ENCODE results near the gene COA1.

The COA1 gene

GRCh38 chr7:43754596-43754995, 25.3 kb upstream of the COA1 start:
- Histone ChIP-seq H3K9me3 (ENCODE audit: severe bottlenecking) (no peaks in the 10 kb centered on the region), H3K27me3 (ENCODE audit: insufficient read depth, low read depth, severe bottlenecking) (no peaks in the 10 kb centered on the region), H3K4me3 (ENCODE audit: low read depth, low read length) (no peak overlapping the region), H3K36me3 (no peaks in the 10 kb centered on the region), H3K27ac (no peak overlapping the region)
- TF ChIP-seq CTCF (IDR thresholded peaks at IDR 0.05; ENCODE audit: low read depth, low read length), result no peak
- no peak for DNase-seq

- Histone ChIP-seq H3K27ac (no peak overlapping the region), H3K4me3 (ENCODE audit: low read depth, low read length) (no peak overlapping the region), H3K9me3 (ENCODE audit: severe bottlenecking) (no peaks in the 10 kb centered on the region), H3K36me3 (no peaks in the 10 kb centered on the region), H3K27me3 (ENCODE audit: insufficient read depth, low read depth, severe bottlenecking) (no peaks in the 10 kb centered on the region)
- no peak for DNase-seq
- no peak for TF ChIP-seq CTCF (IDR thresholded peaks at IDR 0.05; ENCODE audit: low read depth, low read length)
Measured at GRCh38 chr7:43753843-43754242, 24.5 kb upstream of the COA1 start.

- no peaks in the 10 kb centered on the region for H3K36me3 ChIP-seq
- no peaks in the 10 kb centered on the region for H3K9me3 ChIP-seq (ENCODE audit: severe bottlenecking)
- H3K4me3 ChIP-seq (ENCODE audit: low read depth, low read length), result no peak overlapping the region
- no peaks in the 10 kb centered on the region for H3K27me3 ChIP-seq (ENCODE audit: insufficient read depth, low read depth, severe bottlenecking)
- no peak for DNase-seq
- H3K27ac ChIP-seq, result no peak overlapping the region
- TF ChIP-seq CTCF (IDR thresholded peaks at IDR 0.05; ENCODE audit: low read depth, low read length), result no peak
Measured at GRCh38 chr7:43753271-43753810, 24.0 kb upstream of the COA1 start.

- DNase-seq, result no peak
- Histone ChIP-seq H3K27ac (no peak overlapping the region), H3K9me3 (ENCODE audit: severe bottlenecking) (no peaks in the 10 kb centered on the region), H3K27me3 (ENCODE audit: insufficient read depth, low read depth, severe bottlenecking) (no peaks in the 10 kb centered on the region), H3K36me3 (no peaks in the 10 kb centered on the region), H3K4me3 (ENCODE audit: low read depth, low read length) (no peak overlapping the region)
- TF ChIP-seq CTCF (IDR thresholded peaks at IDR 0.05; ENCODE audit: low read depth, low read length), result no peak
Measured at GRCh38 chr7:43752411-43752810, 23.1 kb upstream of the COA1 start.

GRCh38 chr7:43750016-43750887, 20.9 kb upstream of the COA1 start:
- TF ChIP-seq CTCF (IDR thresholded peaks at IDR 0.05; ENCODE audit: low read depth, low read length), result no peak
- H3K27ac ChIP-seq, result no peak overlapping the region
- no peaks in the 10 kb centered on the region for H3K9me3 ChIP-seq (ENCODE audit: severe bottlenecking)
- no peaks in the 10 kb centered on the region for H3K36me3 ChIP-seq
- no peaks in the 10 kb centered on the region for H3K27me3 ChIP-seq (ENCODE audit: insufficient read depth, low read depth, severe bottlenecking)
- H3K4me3 ChIP-seq (ENCODE audit: low read depth, low read length), result no peak overlapping the region
- no peak for DNase-seq
